HepG2 (cell line): Measurements from ENCODE around the gene FLRT3. TPM values are rescaled to one million over a fixed set of nuclear protein-coding genes. Genes with fewer than 3 reads are reported as not detected.

Source experiments
- ARNT ChIP-seq: fragments of 450-650 bp; IDR thresholded peaks from 2 replicates; pipeline ENCODE4 v1.6.1; 2017
- CENPT ChIP-seq: sonication (generic); formaldehyde crosslinking; IDR thresholded peaks from 2 replicates; pipeline ENCODE4 v1.8.0; 2022; ENCODE audit warnings: low read depth, mild to moderate bottlenecking, moderate library complexity, missing genetic modification reagents
- DPF2 ChIP-seq: sonication (generic); formaldehyde crosslinking; IDR thresholded peaks from 2 replicates; pipeline ENCODE4 v1.4.0; 2020; ENCODE audit warnings: mild to moderate bottlenecking, low read depth, missing genetic modification reagents, borderline replicate concordance
- KDM5B ChIP-seq: sonication (generic); formaldehyde crosslinking; IDR thresholded peaks from 2 replicates; pipeline ENCODE4 v1.4.0; 2020; ENCODE audit warnings: missing genetic modification reagents, mild to moderate bottlenecking, borderline replicate concordance
- KIAA2018 ChIP-seq: sonication (generic); formaldehyde crosslinking; IDR thresholded peaks from 2 replicates; pipeline ENCODE4 v1.5.0; 2020; ENCODE audit warnings: mild to moderate bottlenecking, missing genetic modification reagents, borderline replicate concordance
- PRMT3 ChIP-seq: sonication (generic); formaldehyde crosslinking; IDR thresholded peaks from 2 replicates; pipeline ENCODE4 v1.8.1; 2022; ENCODE audit warnings: low read depth, mild to moderate bottlenecking, moderate library complexity, missing genetic modification reagents, borderline replicate concordance
- RAD51 ChIP-seq: fragments of 450-650 bp; IDR thresholded peaks from 2 replicates; pipeline ENCODE4 v1.6.1; 2016; ENCODE audit warnings: borderline replicate concordance
- ZNF207 ChIP-seq: fragments of 450-650 bp; IDR thresholded peaks from 2 replicates; pipeline ENCODE4 v1.6.1; 2016; ENCODE audit warnings: antibody characterized with exemption, borderline replicate concordance
- ZNF713 ChIP-seq: sonication (generic); formaldehyde crosslinking; IDR thresholded peaks from 2 replicates; pipeline ENCODE4 v1.4.0; 2020; ENCODE audit warnings: mild to moderate bottlenecking, missing genetic modification reagents
- ZNF75D ChIP-seq: sonication (generic); formaldehyde crosslinking; IDR thresholded peaks from 2 replicates; pipeline ENCODE4 v1.8.1; 2023; ENCODE audit warnings: missing genetic modification reagents, mild to moderate bottlenecking, borderline replicate concordance
- polyA plus RNA-seq, 8 experiments: library from polyadenylated mRNA; depleted of rRNA in 3 of 8; stranded (reverse) in 7 of 8; unstranded in 1 of 8; fragments of >200 nt; fragmentation: Illumina TruSeq in 4 of 8; extraction: Trizol in 4 of 8; gene quantifications; 2 replicates each; pipeline versions ENCODE4 v1.2.1 to v1.2.3, GENCODE V29; 2011 to 2016; ENCODE audit warnings: low read depth in 4 of 8, missing spikeins in 1 of 8, mixed read lengths in 1 of 8; ENCODE audit not compliant: insufficient read depth in 1 of 8
- total RNA-seq, 5 experiments: library from RNA; depleted of rRNA; stranded (reverse); fragments of >200 nt; fragmentation: Illumina TruSeq; extraction: Trizol; gene quantifications; 2 replicates each; pipeline ENCODE4 v1.2.3, GENCODE V29; 2016; ENCODE audit warnings: low read depth in 1 of 5
- TF ChIP-seq, protein P1 (sequence below): sonication (generic); formaldehyde crosslinking; IDR thresholded peaks from 2 replicates; pipeline ENCODE4 v1.8.0; 2023; ENCODE audit warnings: mild to moderate bottlenecking, missing genetic modification reagents
- TF ChIP-seq, protein P2 (sequence below): sonication (generic); formaldehyde crosslinking; IDR thresholded peaks from 2 replicates; pipeline ENCODE4 v1.4.0; 2020; ENCODE audit warnings: mild to moderate bottlenecking, missing genetic modification reagents
- TF ChIP-seq, protein P3 (sequence below): sonication (generic); formaldehyde crosslinking; IDR thresholded peaks from 2 replicates; pipeline ENCODE4 v1.8.0; 2022; ENCODE audit warnings: missing genetic modification reagents, mild to moderate bottlenecking, inconsistent platforms, borderline replicate concordance

FLRT3 gene
- total and polyA plus RNA-seq, 2 of the 13 experiments (the other 11 are each of a cell fraction or from before 2014, with no cell fraction given): 0.44 to 5.3 TPM

GRCh38 chr20:14337400-14338171 is at the start of gene FLRT3 (continued):
- TF ChIP-seq, protein P1, sequence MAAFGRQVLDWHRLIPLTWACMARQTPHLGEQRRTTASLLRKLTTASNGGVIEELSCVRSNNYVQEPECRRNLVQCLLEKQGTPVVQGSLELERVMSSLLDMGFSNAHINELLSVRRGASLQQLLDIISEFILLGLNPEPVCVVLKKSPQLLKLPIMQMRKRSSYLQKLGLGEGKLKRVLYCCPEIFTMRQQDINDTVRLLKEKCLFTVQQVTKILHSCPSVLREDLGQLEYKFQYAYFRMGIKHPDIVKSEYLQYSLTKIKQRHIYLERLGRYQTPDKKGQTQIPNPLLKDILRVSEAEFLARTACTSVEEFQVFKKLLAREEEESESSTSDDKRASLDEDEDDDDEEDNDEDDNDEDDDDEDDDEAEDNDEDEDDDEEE (CRISPR knock-in tag): no peak
- TF ChIP-seq PRMT3 (CRISPR knock-in tag) (no peak), KIAA2018 (no peak), RAD51 (no peak), DPF2 (CRISPR knock-in tag) (no peak), KDM5B (CRISPR knock-in tag) (no peak), ZNF207 (no peak), CENPT (CRISPR knock-in tag) (no peak), ARNT (no peak), ZNF75D (CRISPR knock-in tag) (no peak), ZNF713 (CRISPR knock-in tag) (no peak)
- TF ChIP-seq, protein P2, sequence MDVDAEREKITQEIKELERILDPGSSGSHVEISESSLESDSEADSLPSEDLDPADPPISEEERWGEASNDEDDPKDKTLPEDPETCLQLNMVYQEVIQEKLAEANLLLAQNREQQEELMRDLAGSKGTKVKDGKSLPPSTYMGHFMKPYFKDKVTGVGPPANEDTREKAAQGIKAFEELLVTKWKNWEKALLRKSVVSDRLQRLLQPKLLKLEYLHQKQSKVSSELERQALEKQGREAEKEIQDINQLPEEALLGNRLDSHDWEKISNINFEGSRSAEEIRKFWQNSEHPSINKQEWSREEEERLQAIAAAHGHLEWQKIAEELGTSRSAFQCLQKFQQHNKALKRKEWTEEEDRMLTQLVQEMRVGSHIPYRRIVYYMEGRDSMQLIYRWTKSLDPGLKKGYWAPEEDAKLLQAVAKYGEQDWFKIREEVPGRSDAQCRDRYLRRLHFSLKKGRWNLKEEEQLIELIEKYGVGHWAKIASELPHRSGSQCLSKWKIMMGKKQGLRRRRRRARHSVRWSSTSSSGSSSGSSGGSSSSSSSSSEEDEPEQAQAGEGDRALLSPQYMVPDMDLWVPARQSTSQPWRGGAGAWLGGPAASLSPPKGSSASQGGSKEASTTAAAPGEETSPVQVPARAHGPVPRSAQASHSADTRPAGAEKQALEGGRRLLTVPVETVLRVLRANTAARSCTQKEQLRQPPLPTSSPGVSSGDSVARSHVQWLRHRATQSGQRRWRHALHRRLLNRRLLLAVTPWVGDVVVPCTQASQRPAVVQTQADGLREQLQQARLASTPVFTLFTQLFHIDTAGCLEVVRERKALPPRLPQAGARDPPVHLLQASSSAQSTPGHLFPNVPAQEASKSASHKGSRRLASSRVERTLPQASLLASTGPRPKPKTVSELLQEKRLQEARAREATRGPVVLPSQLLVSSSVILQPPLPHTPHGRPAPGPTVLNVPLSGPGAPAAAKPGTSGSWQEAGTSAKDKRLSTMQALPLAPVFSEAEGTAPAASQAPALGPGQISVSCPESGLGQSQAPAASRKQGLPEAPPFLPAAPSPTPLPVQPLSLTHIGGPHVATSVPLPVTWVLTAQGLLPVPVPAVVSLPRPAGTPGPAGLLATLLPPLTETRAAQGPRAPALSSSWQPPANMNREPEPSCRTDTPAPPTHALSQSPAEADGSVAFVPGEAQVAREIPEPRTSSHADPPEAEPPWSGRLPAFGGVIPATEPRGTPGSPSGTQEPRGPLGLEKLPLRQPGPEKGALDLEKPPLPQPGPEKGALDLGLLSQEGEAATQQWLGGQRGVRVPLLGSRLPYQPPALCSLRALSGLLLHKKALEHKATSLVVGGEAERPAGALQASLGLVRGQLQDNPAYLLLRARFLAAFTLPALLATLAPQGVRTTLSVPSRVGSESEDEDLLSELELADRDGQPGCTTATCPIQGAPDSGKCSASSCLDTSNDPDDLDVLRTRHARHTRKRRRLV (CRISPR knock-in tag): no peak
- TF ChIP-seq, protein P3, sequence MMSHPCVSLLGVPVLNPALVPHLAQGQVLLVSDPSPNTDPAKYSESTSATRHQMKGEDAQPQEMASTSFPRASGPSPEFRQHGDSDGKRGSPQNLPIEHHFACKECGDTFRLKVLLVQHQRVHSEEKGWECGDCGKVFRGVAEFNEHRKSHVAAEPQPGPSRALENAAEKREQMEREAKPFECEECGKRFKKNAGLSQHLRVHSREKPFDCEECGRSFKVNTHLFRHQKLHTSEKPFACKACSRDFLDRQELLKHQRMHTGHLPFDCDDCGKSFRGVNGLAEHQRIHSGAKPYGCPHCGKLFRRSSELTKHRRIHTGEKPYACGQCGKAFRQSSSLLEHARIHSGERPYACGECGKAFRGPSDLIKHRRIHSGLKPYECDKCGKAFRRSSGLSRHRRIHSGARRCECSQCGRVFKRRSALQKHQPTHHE (CRISPR knock-in tag): no peak
